IMR-90 (cell line): ENCODE data around the gene AQP1. TPM values are rescaled to one million over a fixed set of nuclear protein-coding genes. Genes with fewer than 3 reads are reported as not detected.

Experiments used
- ATAC-seq: fragments of 200-7000 bp; cut with Tn5 transposase; 2 replicates; pipeline ENCODE4 v1.9.1; 2020; ENCODE audit warnings: low read depth, mild to moderate bottlenecking, moderate library complexity
- BruUV-seq: library from RNA; stranded (reverse); fragments of 400-500 nt; replicated peaks from 2 replicates; lab custom pipeline; 2021; lab: Mats Ljungman, UMichigan
- CTCF ChIA-PET: fragments of 300-600 bp; formaldehyde crosslinking; extraction: SDS; loops from one replicate; lab custom pipeline; 2021; ENCODE audit warnings: antibody characterized with exemption; lab: Yijun Ruan, JAX
- POLR2A ChIA-PET: fragments of 300-600 bp; sonication (Branson Sonifier 250); formaldehyde crosslinking; loops from one replicate; lab custom pipeline; 2022; ENCODE audit warnings: antibody characterized with exemption; ENCODE audit not compliant: unreplicated experiment; lab: Charles Lee
- DNase-seq: peaks from one replicate; pipeline ENCODE4 v3.0.0; 2013
- H2AFZ ChIP-seq: replicated peaks from 2 replicates; pipeline ENCODE3; 2013; ENCODE audit warnings: low read length, mild to moderate bottlenecking; ENCODE audit not compliant: poor library complexity
- H2AK5ac ChIP-seq: 2 replicates; pipeline ENCODE4 v1.6.1; 2013; ENCODE audit warnings: low read depth, low read length, inconsistent platforms
- H2AK9ac ChIP-seq: replicated peaks from 2 replicates; pipeline ENCODE3; 2013; ENCODE audit warnings: mild to moderate bottlenecking, low read depth, low read length, moderate library complexity; ENCODE audit not compliant: poor library complexity
- H2BK120ac ChIP-seq: 2 replicates; pipeline ENCODE4 v1.6.1; 2013; ENCODE audit warnings: low read depth, low read length, inconsistent platforms
- H2BK15ac ChIP-seq: 3 replicates; pipeline ENCODE4 v1.6.1; 2013; ENCODE audit warnings: low read depth, low read length, inconsistent platforms
- H2BK20ac ChIP-seq: 2 replicates; pipeline ENCODE4 v1.6.1; 2013; ENCODE audit warnings: low read depth, mild to moderate bottlenecking, inconsistent platforms, low read length, moderate library complexity
- H2BK5ac ChIP-seq: 2 replicates; pipeline ENCODE4 v1.6.1; 2013; ENCODE audit warnings: mild to moderate bottlenecking, low read depth, low read length, inconsistent platforms; ENCODE audit not compliant: poor library complexity, severe bottlenecking
- H3K14ac ChIP-seq: replicated peaks from 2 replicates; pipeline ENCODE4 v1.6.1; 2013; ENCODE audit warnings: low read depth, low read length, inconsistent platforms
- H3K18ac ChIP-seq: 2 replicates; pipeline ENCODE4 v1.6.1; 2013; ENCODE audit warnings: low read depth, low read length, control low read depth
- H3K23ac ChIP-seq: 2 replicates; pipeline ENCODE4 v1.6.1; 2013; ENCODE audit warnings: low read depth, low read length, inconsistent platforms
- H3K27ac ChIP-seq: 2 replicates; pipeline ENCODE4 v1.5.1; 2013; ENCODE audit warnings: mild to moderate bottlenecking, control low read depth, low read length; ENCODE audit not compliant: insufficient read depth
- H3K27me3 ChIP-seq: 2 replicates; pipeline ENCODE4 v1.6.1; 2013; ENCODE audit warnings: low read length; ENCODE audit not compliant: control insufficient read depth, insufficient read depth
- H3K36me3 ChIP-seq: 2 replicates; pipeline ENCODE4 v1.6.1; 2013; ENCODE audit warnings: low read length, mixed read lengths; ENCODE audit not compliant: control insufficient read depth, insufficient read depth
- H3K4ac ChIP-seq: 2 replicates; pipeline ENCODE4 v1.6.1; 2013; ENCODE audit warnings: low read depth, low read length, inconsistent platforms
- H3K4me1 ChIP-seq: 2 replicates; pipeline ENCODE4 v1.6.1; 2013; ENCODE audit warnings: low read length, mixed read lengths; ENCODE audit not compliant: control insufficient read depth, insufficient read depth
- H3K4me2 ChIP-seq: 2 replicates; pipeline ENCODE4 v1.6.1; 2013; ENCODE audit warnings: low read depth, mild to moderate bottlenecking, control low read depth, low read length, moderate library complexity
- H3K4me3 ChIP-seq: 2 replicates; pipeline ENCODE4 v1.5.1; 2013; ENCODE audit warnings: low read depth, mild to moderate bottlenecking, control low read depth, low read length, moderate library complexity; ENCODE audit not compliant: insufficient read depth
- H3K56ac ChIP-seq: 2 replicates; pipeline ENCODE4 v1.6.1; 2013; ENCODE audit warnings: low read length, inconsistent platforms; ENCODE audit not compliant: insufficient read depth; ENCODE audit errors: extremely low read depth
- H3K79me1 ChIP-seq, 2 experiments: 2 replicates each; pipeline ENCODE4 v1.6.1; 2013; ENCODE audit warnings: low read length in 2 of 2, inconsistent platforms in 1 of 2, low read depth in 1 of 2
- H3K9ac ChIP-seq: 2 replicates; pipeline ENCODE4 v1.6.1; 2013; ENCODE audit warnings: low read depth, low read length, control low read depth
- H3K9me1 ChIP-seq: 2 replicates; pipeline ENCODE4 v1.6.1; 2013; ENCODE audit warnings: low read length, inconsistent platforms; ENCODE audit not compliant: insufficient read depth
- H3K9me3 ChIP-seq: 2 replicates; pipeline ENCODE4 v1.6.1; 2013; ENCODE audit warnings: low read length; ENCODE audit not compliant: control insufficient read depth, insufficient read depth
- H4K20me1 ChIP-seq: 2 replicates; pipeline ENCODE4 v1.6.1; 2013; ENCODE audit warnings: low read length, inconsistent platforms; ENCODE audit not compliant: insufficient read depth
- H4K5ac ChIP-seq: 2 replicates; pipeline ENCODE4 v1.6.1; 2013; ENCODE audit warnings: mild to moderate bottlenecking, low read depth, low read length, control low read depth
- H4K8ac ChIP-seq, 2 experiments: 2 replicates each; pipeline ENCODE4 v1.6.1; 2013; ENCODE audit warnings: low read depth in 2 of 2, low read length in 2 of 2, control low read depth in 1 of 2, inconsistent platforms in 1 of 2
- H4K91ac ChIP-seq: 2 replicates; pipeline ENCODE4 v1.6.1; 2013; ENCODE audit warnings: low read depth, low read length, inconsistent platforms; ENCODE audit not compliant: insufficient read depth
- CHD1 ChIP-seq: IDR thresholded peaks from 2 replicates; pipeline ENCODE4 v1.6.1; 2012; ENCODE audit warnings: low read depth, low read length, improper control_type of control experiment
- CTCF ChIP-seq: conservative IDR thresholded peaks from 2 replicates; pipeline ENCODE4 v1.5.1; 2012; ENCODE audit warnings: mild to moderate bottlenecking, low read depth, low read length, improper control_type of control experiment
- ELK1 ChIP-seq: fragments of 150-350 bp; IDR thresholded peaks from 2 replicates; pipeline ENCODE4 v1.6.1; 2016; ENCODE audit warnings: low read depth, mild to moderate bottlenecking, low read length, moderate library complexity, borderline replicate concordance
- FOS ChIP-seq: fragments of 150-350 bp; IDR thresholded peaks from 2 replicates; pipeline ENCODE4 v1.6.1; 2016; ENCODE audit warnings: low read depth, low read length
- MAFK ChIP-seq: IDR thresholded peaks from 2 replicates; pipeline ENCODE4 v1.6.1; 2012; ENCODE audit warnings: low read depth, low read length, improper control_type of control experiment
- MAZ ChIP-seq: IDR thresholded peaks from 2 replicates; pipeline ENCODE4 v1.6.1; 2012; ENCODE audit warnings: low read depth, mild to moderate bottlenecking, low read length, improper control_type of control experiment, moderate library complexity, borderline replicate concordance
- MXI1 ChIP-seq: IDR thresholded peaks from 2 replicates; pipeline ENCODE4 v1.6.1; 2012; ENCODE audit warnings: low read depth, mild to moderate bottlenecking, low read length, moderate library complexity, borderline replicate concordance
- NFE2L2 ChIP-seq: fragments of 150-350 bp; IDR thresholded peaks from 2 replicates; pipeline ENCODE4 v1.6.1; 2016; ENCODE audit warnings: low read depth, mild to moderate bottlenecking, low read length
- POLR2A ChIP-seq: IDR thresholded peaks from 2 replicates; pipeline ENCODE4 v1.6.1; 2012; ENCODE audit warnings: mild to moderate bottlenecking, low read depth, low read length
- RAD21 ChIP-seq: IDR thresholded peaks from 2 replicates; pipeline ENCODE4 v1.6.1; 2012; ENCODE audit warnings: low read length, improper control_type of control experiment
- RCOR1 ChIP-seq: IDR thresholded peaks from 2 replicates; pipeline ENCODE4 v1.6.1; 2012; ENCODE audit warnings: mild to moderate bottlenecking, low read length, improper control_type of control experiment; ENCODE audit not compliant: insufficient replicate concordance
- RFX5 ChIP-seq: IDR thresholded peaks from 2 replicates; pipeline ENCODE4 v1.8.0; 2012; ENCODE audit warnings: low read depth, mild to moderate bottlenecking, low read length, moderate library complexity
- SMC3 ChIP-seq: fragments of 150-350 bp; IDR thresholded peaks from 2 replicates; pipeline ENCODE4 v1.6.1; 2016; ENCODE audit warnings: low read depth, mild to moderate bottlenecking, antibody characterized with exemption, low read length, moderate library complexity
- USF2 ChIP-seq: fragments of 150-350 bp; IDR thresholded peaks from 2 replicates; pipeline ENCODE4 v1.6.1; 2017; ENCODE audit warnings: mild to moderate bottlenecking, antibody characterized with exemption, low read length, low read depth
- WGBS, 2 experiments: methylation state at CpG; one replicate each; pipeline versions ENCODE4 v1.1.5 to v1.1.7; 2013; ENCODE audit warnings: missing lambda C conversion rate in 2 of 2; ENCODE audit not compliant: insufficient read length in 1 of 2; ENCODE audit errors: extremely low coverage in 2 of 2; 5-methylcytosine and 5-hydroxymethylcytosine counted together
- dilution Hi-C: fragments of 300-500 bp; cut with HindIII; formaldehyde crosslinking; loops from one replicate; pipeline ENCODE4 v1.14.3; 2018; ENCODE audit warnings: low sequenced_read_pairs; ENCODE audit not compliant: unreplicated experiment
- in situ Hi-C: fragments of 300-500 bp; cut with MboI; formaldehyde crosslinking; loops from 3 replicates; pipeline ENCODE4 v1.14.3; 2019; ENCODE audit warnings: low sequenced_read_pairs, inconsistent platforms, mixed read lengths
- intact Hi-C: fragments of 100-400 bp; cut with micrococcal nuclease; formaldehyde crosslinking; loops from 2 replicates; pipeline ENCODE4 v1.10.0; 2022
- polyA plus RNA-seq, 3 experiments: library from polyadenylated mRNA; depleted of rRNA; stranded (reverse); fragments of >200 nt; gene quantifications; 2 replicates each; pipeline ENCODE4 v1.2.3, GENCODE V29; 2012; ENCODE audit warnings: low replicate concordance in 1 of 3
- total RNA-seq: library from RNA; depleted of rRNA; stranded (reverse); fragments of >200 nt; gene quantifications from 2 replicates; pipeline ENCODE4 v1.2.3, GENCODE V29; 2012

The AQP1 gene
- total and polyA plus RNA-seq, 2 of the 4 experiments (the other 2 are of a cell fraction), result 0.18 to 0.39 TPM

- ATAC-seq (no peak), DNase-seq (no peak)
- Histone ChIP-seq H3K4me1 (peaks cover 10% of the 10 kb centered on the region), H4K5ac (no peak overlapping the region), H3K23ac (no peak overlapping the region), H3K9me1 (0 out of 2 replicates have a peak, but pooled peaks cover 5% of the 10 kb centered on the region), H2AFZ (no peak overlapping the region), H3K9ac (no peak overlapping the region), H3K56ac (no peak overlapping the region), H2BK5ac (no peak overlapping the region), H3K27me3 (0 out of 2 replicates have a peak, but pooled peaks cover 2% of the 10 kb centered on the region), H3K4me2 (no peak overlapping the region), H3K79me1 (no peaks in the 10 kb centered on the region), H4K8ac (no peak overlapping the region), H2BK15ac (no peak overlapping the region), H3K36me3 (no peaks in the 10 kb centered on the region), H3K4ac (no peak overlapping the region), H3K4me3 (no peak overlapping the region), H2AK5ac (no peak overlapping the region), H4K91ac (no peak overlapping the region), H2AK9ac (no peak overlapping the region), H3K14ac (no peak overlapping the region), H3K18ac (no peak overlapping the region), H3K27ac (no peak overlapping the region), H4K20me1 (no peaks in the 10 kb centered on the region), H2BK120ac (no peak overlapping the region), H3K9me3 (no peaks in the 10 kb centered on the region), H2BK20ac (no peak overlapping the region)
- CTCF ChIA-PET, result no interaction called here
- dilution Hi-C loops, result no loop called here
- in situ Hi-C loops, result no loop called here
- TF ChIP-seq RCOR1, result no peak
- no peak for TF ChIP-seq USF2
- TF ChIP-seq RFX5, result no peak
- TF ChIP-seq NFE2L2, result no peak
- no peak for TF ChIP-seq MAFK
- no peak for TF ChIP-seq CHD1
- TF ChIP-seq MAZ, result no peak
- no peak for TF ChIP-seq FOS
- TF ChIP-seq RAD21, result no peak
- TF ChIP-seq SMC3, result no peak
- TF ChIP-seq POLR2A, result no peak
- TF ChIP-seq ELK1, result no peak
- no peak for TF ChIP-seq CTCF
- no peak for TF ChIP-seq MXI1
- intact Hi-C loops, result no loop called here
- POLR2A ChIA-PET, result no interaction called here
- WGBS, 2 experiments, result no CpG with 5 or more reads among the region's 8 CpGs
- BruUV-seq, result no TSS peak
These were observed 8.5 kb upstream of the AQP1 start for GRCh38 chr7:30903146-30903545.
